Activated T-helper 1 cell treated with anti-CD3 and anti-CD28 coated beads, Interleukin-12 subunit alpha, Interleukin-12 subunit beta, Interleukin-2, Interleukin-4 antibody, amounts not matched to agents 30 ng/mL and 10 ng/mL and 1 ng/mL, durations not matched to agents 14 hours and 24 hours and 36 hours (primary cell): ENCODE measurements around the gene REXO1. TPM values are rescaled to one million over a fixed set of nuclear protein-coding genes. Genes with fewer than 3 reads are reported as not detected.

Experiments
- DNase-seq: peaks from one replicate; pipeline ENCODE4 v3.0.0; 2021; ENCODE audit warnings: low spot score
- H3K27ac Mint-ChIP-seq: one replicate; pipeline ENCODE4 v1.8.0; 2021; ENCODE audit warnings: mild to moderate bottlenecking, mixed read lengths
- H3K27me3 Mint-ChIP-seq: one replicate; pipeline ENCODE4 v1.8.0; 2022; ENCODE audit warnings: mild to moderate bottlenecking, moderate library complexity, mixed read lengths; ENCODE audit not compliant: insufficient read depth
- H3K36me3 Mint-ChIP-seq: one replicate; pipeline ENCODE4 v1.8.0; 2021; ENCODE audit warnings: low read depth, mixed read lengths
- H3K4me1 Mint-ChIP-seq: one replicate; pipeline ENCODE4 v1.8.0; 2021; ENCODE audit warnings: low read depth, mixed read lengths
- H3K4me3 Mint-ChIP-seq: one replicate; pipeline ENCODE4 v1.8.0; 2021; ENCODE audit warnings: mild to moderate bottlenecking, moderate library complexity, mixed read lengths
- H3K9me3 Mint-ChIP-seq: one replicate; pipeline ENCODE4 v1.8.0; 2021; ENCODE audit warnings: mixed read lengths
- intact Hi-C: fragments of 100-400 bp; cut with micrococcal nuclease; formaldehyde crosslinking; loops from one replicate; pipeline ENCODE4 v1.15.1; 2024
- total RNA-seq: library from RNA; stranded (reverse); gene quantifications from 2 replicates; pipeline ENCODE4 v1.2.3, GENCODE V29; 2022

The REXO1 gene
- total RNA-seq, 1 donor from 2014 or later = 64.5 TPM

DNA sequence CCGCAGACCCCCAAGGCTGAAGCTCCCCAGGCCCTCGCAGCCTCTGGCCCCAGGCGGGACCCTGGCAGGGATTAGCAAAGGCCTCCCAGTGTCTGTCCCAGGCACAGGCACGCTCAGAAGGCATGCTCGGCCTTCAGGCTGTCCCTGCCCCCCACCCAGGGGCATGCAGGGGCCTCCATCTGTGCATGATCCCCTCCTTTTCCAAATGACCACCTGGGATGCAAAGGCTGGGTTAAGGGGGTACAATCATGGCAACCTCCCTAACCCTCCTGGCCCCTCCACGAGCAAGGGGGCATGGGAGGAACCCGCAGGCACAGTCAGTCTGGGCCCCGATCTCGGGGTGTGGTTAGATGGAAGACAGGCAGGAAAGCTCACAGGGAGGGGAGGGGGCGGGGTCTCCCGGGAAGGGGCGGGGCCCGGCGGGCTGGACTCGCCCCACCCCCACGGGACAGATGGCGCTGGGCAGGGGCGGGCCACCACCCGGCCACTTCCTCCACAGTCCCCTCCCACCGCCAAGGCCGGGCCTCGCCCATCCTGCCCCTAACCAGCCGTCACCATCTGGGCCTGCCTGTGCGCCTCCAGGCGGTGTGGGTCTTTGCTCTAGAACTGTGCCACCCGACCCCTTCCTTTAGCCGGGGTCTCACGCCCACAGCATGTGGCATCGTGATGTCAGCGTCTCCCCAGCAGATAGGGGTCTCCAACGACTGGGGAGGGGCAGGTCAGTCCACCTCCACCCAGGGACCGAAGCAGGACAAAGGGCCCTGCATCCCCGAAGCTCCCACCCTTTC is 7.0 kb upstream of the REXO1 start:
- Mint-ChIP-seq H3K4me3 (peak overlapping the region; percentile 80), H3K27ac (peak overlapping the region; percentile 86), H3K36me3 (peaks cover 4% of the 10 kb centered on the region), H3K27me3 (no peaks in the 10 kb centered on the region), H3K9me3 (no peaks in the 10 kb centered on the region), H3K4me1 (peaks cover 27% of the 10 kb centered on the region)
- peak; percentile 87 for DNase-seq
- intact Hi-C loops = loop anchor here (1.0 kb wide), 2 partner anchors 8 to 43 kb away; partner anchors contain the start of genes ATP8B3 and KLF16

DNA sequence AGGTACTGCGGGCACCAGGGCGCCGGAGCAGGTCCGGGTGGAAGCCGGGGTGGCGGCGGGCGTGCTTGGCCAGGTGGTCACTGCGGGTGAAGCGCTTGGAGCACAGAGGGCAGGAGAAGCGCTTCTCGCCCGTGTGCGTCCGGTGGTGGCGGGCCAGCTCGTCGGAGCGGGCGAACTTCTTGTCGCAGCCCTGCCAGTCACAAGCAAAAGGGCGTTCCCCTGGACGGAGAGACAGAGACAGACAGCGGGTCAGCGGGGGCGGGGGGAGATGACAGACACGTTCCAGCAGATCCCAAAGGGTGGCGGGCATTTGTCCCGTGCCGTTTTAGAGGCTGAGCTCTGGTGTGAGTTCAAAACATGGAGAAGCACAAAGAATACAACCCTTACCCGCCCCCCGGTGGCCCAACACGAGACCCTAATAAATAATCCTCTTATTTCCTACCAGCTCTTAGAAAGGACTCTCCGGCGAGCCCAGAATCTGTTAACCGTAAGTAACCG is 6.3 kb upstream of the REXO1 start:
- Mint-ChIP-seq H3K4me1 (peaks cover 32% of the 10 kb centered on the region), H3K27me3 (no peaks in the 10 kb centered on the region), H3K9me3 (no peaks in the 10 kb centered on the region), H3K4me3 (peak overlapping the region; percentile 73), H3K27ac (no peak overlapping the region), H3K36me3 (peaks cover 7% of the 10 kb centered on the region)
- intact Hi-C loops = loop anchor here (1.0 kb wide), 2 partner anchors 9 to 42 kb away; partner anchors contain the start of genes ATP8B3 and KLF16
- DNase-seq = no peak

DNA sequence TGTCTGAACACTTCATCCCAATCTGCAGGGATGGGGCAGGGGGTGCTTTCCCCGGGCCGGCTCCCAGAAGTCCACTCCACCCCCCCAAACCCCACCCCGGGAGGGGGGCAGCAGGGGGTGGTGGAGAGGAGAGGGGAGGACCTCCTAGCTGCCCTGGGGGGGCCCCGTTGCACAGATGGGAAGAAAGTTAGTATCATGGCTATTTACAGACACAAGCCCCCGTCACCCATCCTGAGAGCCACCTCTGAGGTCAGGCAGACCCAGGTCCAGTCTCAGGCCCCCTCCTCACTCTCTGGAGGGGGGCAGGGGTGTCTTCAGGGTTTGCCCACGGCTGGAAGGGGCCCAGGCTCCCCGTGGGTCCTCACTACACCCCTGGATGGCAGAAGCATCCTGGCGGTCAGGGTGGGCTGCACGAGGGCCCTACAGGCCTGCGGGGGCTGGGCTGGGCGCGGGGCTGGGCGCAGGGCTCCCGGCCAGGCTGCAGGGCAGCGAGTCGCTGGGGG is 5.8 kb upstream of the REXO1 start:
- H3K36me3 Mint-ChIP-seq = peaks cover 7% of the 10 kb centered on the region
- H3K27ac Mint-ChIP-seq = no peak overlapping the region
- H3K4me1 Mint-ChIP-seq = peaks cover 31% of the 10 kb centered on the region
- no peaks in the 10 kb centered on the region for H3K9me3 Mint-ChIP-seq
- intact Hi-C loops = no loop called here
- H3K27me3 Mint-ChIP-seq = no peaks in the 10 kb centered on the region
- no peak overlapping the region for H3K4me3 Mint-ChIP-seq
- DNase-seq = no peak

DNA sequence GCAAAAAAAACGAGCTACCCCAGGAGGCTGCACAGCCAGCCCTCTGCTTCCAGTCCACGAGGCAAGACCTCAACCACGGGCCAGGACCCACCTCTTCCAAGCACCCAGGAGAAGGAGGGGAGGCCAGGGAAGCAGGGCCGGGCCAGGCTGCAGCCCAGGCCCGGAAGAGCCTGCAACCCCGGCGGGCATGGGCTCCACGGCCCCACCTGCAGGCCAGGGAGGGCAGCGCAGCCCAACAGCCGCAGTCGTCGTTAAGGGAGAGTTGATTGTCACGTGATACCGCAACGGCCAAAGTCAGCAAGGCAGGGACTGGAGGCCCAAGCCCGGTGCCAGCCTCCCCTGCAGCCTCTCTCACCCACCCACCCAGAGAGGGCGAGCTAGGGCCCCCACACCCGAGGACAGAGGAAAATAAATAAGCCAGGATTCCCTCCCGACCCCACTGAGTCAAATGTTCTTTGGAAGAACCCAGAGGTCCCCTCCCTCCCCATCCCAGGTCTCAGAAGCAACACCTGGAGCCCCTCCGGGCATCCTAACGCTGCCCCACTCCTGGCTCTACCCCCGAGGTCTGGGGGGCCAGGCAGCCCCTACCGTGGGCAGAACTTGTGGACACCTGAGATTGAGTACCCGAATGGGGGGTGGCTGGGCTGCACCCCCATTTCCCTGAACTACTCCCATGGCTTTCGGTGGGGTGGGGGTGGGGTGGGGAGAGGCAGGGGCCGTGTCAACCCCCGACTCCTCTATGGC is 5.2 kb upstream of the REXO1 start:
- intact Hi-C loops = no loop called here
- DNase-seq = peak; percentile 82
- Mint-ChIP-seq H3K4me1 (peaks cover 34% of the 10 kb centered on the region), H3K36me3 (peaks cover 7% of the 10 kb centered on the region), H3K4me3 (peak overlapping the region; percentile 73), H3K9me3 (no peaks in the 10 kb centered on the region), H3K27ac (peak overlapping the region; percentile 89), H3K27me3 (no peaks in the 10 kb centered on the region)

DNA sequence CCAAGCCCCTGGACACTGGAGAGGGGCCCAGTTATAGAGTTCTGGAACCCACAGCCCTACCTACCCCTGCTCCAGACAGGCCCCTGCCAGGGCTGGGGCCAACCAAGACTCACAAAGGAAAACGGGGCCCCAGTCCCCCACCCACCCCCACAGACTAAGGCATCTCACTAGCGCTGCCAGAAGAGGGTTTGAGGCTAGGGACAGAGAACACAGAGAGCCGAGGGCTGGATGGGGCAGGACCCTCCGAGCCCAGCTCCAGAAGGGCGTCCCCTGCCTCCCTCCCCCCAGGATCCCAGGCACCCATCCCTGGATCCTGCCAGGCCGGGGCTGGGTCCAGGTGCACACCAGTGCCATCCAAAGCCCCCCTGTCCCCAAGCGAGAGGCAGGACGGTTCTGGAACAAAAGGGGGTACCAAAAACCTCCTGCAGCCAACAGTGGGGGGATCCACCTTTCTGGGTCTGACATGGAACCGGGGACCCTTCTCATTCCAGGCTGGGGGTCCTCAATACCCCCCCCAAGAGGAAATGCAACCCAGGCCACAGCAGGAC is 4.4 kb upstream of the REXO1 start:
- H3K27ac Mint-ChIP-seq = no peak overlapping the region
- no peaks in the 10 kb centered on the region for H3K9me3 Mint-ChIP-seq
- intact Hi-C loops = no loop called here
- peaks cover 7% of the 10 kb centered on the region for H3K36me3 Mint-ChIP-seq
- H3K4me1 Mint-ChIP-seq = peaks cover 34% of the 10 kb centered on the region
- no peak overlapping the region for H3K4me3 Mint-ChIP-seq
- no peaks in the 10 kb centered on the region for H3K27me3 Mint-ChIP-seq
- DNase-seq = no peak

DNA sequence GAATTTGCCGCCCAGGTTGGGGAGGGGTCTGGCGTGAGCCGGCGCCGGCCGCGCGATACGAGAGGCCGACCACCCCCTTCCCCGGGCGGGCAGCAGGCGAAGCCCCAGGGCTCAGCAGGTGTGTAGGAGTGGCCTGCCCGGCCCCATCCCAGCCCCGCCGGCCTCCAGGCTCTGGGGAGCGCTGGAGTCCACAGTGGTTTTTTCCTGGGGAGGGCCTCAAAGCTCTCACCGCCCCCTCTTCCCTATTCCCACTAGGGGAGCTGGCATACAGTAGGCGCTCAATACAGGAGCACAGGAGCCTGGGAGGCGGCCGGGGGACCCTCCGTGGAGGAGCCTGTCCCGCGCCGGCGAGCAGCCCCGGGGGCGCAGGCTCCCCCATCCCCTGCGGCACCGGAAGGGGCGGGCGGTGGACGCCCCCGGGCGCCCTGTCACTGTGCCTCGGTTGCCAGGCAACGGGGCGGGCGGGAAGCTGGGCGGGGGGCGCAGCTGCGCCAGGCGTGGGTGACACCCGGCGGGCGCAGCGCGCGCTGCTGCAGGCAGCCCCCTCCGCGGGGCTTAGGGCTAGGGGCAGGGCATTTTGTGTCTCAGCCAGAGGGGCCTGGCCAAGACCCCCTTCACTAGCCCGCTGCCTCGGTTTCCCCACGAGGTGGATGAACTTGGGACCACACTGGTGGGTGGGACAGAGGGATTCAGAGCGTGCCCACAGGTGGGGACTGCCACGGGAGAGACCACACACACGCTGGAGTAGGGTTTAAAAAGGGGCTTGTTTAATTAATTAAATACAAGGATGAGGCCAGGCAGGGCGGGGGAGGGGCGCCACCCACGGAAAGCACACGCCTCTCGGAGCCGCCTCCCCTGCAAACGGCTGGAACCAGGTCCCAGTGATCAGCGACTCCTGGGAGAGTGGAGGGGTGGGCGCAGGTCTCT is 3.6 kb upstream of the REXO1 start:
- DNase-seq = no peak
- intact Hi-C loops = no loop called here
- H3K4me3 Mint-ChIP-seq = no peak overlapping the region
- no peak overlapping the region for H3K27ac Mint-ChIP-seq
- H3K4me1 Mint-ChIP-seq = peaks cover 41% of the 10 kb centered on the region
- H3K9me3 Mint-ChIP-seq = no peaks in the 10 kb centered on the region
- H3K27me3 Mint-ChIP-seq = no peaks in the 10 kb centered on the region
- H3K36me3 Mint-ChIP-seq = peaks cover 7% of the 10 kb centered on the region

DNA sequence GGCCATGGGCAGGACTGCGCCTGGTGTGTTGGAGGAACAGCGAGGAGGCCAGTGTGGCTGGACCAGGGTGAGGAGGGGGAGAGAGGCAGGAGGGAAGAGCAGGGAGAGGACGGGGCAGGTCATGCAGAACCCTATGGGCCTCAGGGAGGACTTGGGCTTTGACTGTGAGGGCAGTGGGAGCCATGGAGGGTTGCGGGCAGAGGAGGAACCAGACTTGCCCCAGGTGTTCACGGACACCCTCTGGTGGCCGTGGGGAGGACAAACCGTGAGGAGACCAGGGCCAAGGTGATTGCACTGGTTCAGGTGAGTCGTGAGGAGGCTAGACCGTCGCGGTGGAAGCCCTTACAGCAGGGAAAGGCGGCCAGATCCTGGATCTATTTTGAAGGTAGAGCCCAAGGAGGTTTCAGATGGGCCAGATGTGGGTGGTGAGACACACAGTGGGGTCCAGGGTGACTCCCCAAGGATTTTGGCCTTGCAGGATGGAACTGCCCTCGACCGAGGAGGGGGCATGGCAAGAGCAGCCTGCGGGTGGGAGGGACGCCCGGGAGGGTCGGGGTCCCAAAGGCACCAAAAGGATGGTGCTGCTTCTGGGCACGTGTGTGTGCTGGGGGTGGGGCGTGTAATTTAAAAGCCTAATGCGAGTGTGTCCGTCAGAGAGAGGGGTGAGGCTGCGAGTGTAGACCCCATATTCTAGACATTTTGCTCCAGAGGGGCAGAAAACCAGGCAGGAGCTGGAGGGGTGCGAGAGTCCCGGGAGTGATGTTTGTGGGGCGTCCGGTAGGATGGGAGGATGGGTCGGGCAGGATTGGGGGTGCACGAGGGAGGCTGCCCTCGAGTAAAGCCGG is 2.7 kb upstream of the REXO1 start:
- Mint-ChIP-seq H3K4me3 (no peak overlapping the region), H3K9me3 (no peaks in the 10 kb centered on the region), H3K27ac (no peak overlapping the region), H3K4me1 (peaks cover 49% of the 10 kb centered on the region), H3K36me3 (peaks cover 9% of the 10 kb centered on the region), H3K27me3 (no peaks in the 10 kb centered on the region)
- no peak for DNase-seq
- intact Hi-C loops = no loop called here

DNA sequence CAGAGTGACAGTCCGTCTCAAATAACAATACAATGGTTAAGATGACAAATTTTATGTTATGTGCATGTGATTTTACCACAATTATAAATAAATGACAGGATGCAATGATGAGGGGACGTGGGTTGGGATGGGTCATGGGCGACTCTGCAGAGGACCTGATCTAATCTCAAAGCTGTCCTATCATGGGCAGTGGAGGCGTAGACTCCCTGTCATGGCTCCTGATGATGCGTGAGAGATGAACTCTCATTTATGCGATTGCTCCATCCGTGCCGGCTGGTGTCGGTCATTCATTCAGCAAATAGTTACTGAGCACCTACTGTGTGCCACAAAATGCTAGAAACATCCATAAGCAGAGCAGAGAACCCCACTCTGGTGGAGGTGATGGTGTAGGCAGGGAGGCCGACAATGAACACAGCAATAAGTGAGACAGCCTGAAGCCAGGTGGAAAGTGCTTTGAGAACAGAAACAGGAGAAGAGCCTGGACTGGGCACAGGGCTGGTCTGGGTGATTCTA is 1.7 kb upstream of the REXO1 start:
- intact Hi-C loops = loop anchor here (2.0 kb wide), 2 partner anchors 197 to 257 kb away; partner anchors contain the start of genes MBD3 and TCF3

DNA sequence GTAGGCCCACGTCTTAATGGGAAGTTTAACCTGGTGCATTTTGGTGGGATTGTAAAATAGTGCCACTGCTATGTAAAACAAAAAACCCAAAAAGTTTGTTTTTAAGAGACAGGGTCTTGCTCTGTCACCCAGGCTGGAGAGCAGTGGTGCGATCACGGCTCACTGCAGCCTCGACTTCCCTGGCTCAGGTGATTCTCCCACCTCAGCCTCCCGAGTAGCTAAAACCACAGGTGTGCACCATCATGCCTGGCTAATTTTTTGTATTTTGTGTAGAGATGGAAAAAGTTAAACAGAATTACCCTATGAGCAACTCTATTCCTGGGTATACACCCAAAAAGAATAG is 820 bp upstream of the REXO1 start:
- no peak for DNase-seq
- Mint-ChIP-seq H3K36me3 (peaks cover 12% of the 10 kb centered on the region), H3K4me1 (peaks cover 40% of the 10 kb centered on the region), H3K4me3 (peak overlapping the region; percentile 77), H3K27me3 (no peaks in the 10 kb centered on the region), H3K9me3 (no peaks in the 10 kb centered on the region), H3K27ac (peak overlapping the region; percentile 79)
- intact Hi-C loops = loop anchor here (2.0 kb wide), 2 partner anchors 196 to 256 kb away; partner anchors contain the start of genes MBD3 and TCF3

More for the DNA sequence above, 1.7 kb upstream of the REXO1 start:
- DNase-seq = no peak
- H3K36me3 Mint-ChIP-seq = peaks cover 12% of the 10 kb centered on the region
- peaks cover 44% of the 10 kb centered on the region for H3K4me1 Mint-ChIP-seq
- H3K4me3 Mint-ChIP-seq = peak overlapping the region; percentile 22
- H3K9me3 Mint-ChIP-seq = no peaks in the 10 kb centered on the region
- no peaks in the 10 kb centered on the region for H3K27me3 Mint-ChIP-seq
- H3K27ac Mint-ChIP-seq = peak overlapping the region; percentile 44

DNA sequence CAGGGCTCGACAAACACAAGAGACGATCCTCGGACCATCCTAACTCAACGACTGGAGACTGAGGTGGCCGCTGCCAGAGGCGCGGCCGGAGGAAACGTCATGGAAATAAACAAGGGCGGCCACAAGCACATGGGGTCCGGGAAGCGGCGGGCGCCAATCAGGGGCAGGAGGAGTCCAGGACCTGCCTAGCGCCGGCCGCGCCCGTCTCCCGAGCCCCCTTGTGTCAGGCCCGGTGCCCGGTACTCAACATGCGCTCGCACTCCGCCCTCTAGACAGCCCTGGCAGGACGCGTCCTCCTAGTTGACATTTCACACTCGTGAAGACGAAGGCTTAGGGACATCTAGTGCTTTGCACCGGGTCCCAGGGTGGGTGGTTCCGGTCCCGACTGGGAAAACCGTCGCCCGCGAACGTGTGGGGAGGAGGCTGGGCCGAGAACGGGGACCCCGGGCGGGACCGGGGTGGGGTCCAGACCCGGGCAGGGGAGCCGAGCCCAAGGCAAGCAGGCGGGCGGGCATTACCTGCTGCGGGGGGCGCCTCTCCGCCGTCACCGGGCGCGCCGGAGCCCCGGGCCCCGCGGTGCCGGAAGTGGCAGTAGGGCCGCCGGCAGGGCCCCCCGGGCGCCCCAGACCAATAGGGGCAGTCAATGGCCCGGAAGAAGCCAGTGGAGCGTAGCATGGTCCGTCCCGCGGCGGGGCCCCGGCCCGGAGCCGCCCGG is 442 bp downstream of the REXO1 start:
- intact Hi-C loops = loop anchor here (1.0 to 2.0 kb wide), 5 partner anchors 36 to 255 kb away; partner anchors contain the start of genes ABHD17A, ADAT3, ATP8B3 and MBD3
- H3K27ac Mint-ChIP-seq = peak overlapping the region; percentile 98
- peaks cover 8% of the 10 kb centered on the region for H3K36me3 Mint-ChIP-seq
- H3K4me3 Mint-ChIP-seq = peak overlapping the region; percentile 92
- DNase-seq = no peak
- no peaks in the 10 kb centered on the region for H3K9me3 Mint-ChIP-seq
- H3K27me3 Mint-ChIP-seq = no peaks in the 10 kb centered on the region
- peaks cover 33% of the 10 kb centered on the region for H3K4me1 Mint-ChIP-seq

DNA sequence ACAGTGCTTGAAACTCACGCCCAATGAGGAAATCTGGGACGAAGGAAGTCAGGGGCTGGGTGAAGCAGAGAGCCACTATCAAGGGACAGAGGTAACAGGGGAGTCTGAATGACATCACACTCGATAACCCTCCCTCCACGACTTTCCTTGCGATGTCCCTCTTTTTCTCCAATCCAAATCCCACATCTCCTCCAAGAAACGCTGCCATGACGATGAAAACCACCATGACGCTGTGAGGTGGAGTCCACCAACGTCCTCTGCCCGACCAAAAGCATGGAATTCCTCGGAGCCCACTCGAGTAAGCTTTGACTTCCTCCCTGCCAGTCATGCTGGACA is 967 bp downstream of the REXO1 start:
- no peak for DNase-seq
- intact Hi-C loops = no loop called here
- peaks cover 8% of the 10 kb centered on the region for H3K36me3 Mint-ChIP-seq
- H3K27me3 Mint-ChIP-seq = no peaks in the 10 kb centered on the region
- peak overlapping the region; percentile 92 for H3K4me3 Mint-ChIP-seq
- peaks cover 33% of the 10 kb centered on the region for H3K4me1 Mint-ChIP-seq
- peak overlapping the region; percentile 98 for H3K27ac Mint-ChIP-seq
- no peaks in the 10 kb centered on the region for H3K9me3 Mint-ChIP-seq
